ENCODE data around the gene BRI3.

DNA sequence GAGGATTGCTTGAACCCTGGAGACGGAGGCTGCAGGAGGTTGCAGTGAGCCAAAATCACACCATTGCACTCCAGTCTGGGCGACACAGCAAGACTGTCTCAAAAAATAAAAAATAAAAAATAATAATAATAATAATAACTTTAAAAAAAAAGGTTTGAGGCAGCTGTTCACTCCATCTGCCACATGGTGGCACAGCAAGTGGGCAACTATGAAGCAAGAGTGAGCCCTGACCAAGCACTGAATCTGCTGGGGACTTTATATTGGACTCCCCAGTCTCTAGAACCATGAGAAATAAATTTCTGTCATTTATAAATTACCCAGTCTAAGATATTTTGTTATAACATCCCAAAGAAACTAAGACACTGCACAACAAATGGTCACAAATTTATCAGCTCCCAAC lies 14.6 kb upstream of the BRI3 start:
- TF ChIP-seq POLR2AphosphoS5 (IDR thresholded peaks at IDR 0.05; ENCODE audit: low read depth, low read length): no peak
- TF ChIP-seq, protein P1, sequence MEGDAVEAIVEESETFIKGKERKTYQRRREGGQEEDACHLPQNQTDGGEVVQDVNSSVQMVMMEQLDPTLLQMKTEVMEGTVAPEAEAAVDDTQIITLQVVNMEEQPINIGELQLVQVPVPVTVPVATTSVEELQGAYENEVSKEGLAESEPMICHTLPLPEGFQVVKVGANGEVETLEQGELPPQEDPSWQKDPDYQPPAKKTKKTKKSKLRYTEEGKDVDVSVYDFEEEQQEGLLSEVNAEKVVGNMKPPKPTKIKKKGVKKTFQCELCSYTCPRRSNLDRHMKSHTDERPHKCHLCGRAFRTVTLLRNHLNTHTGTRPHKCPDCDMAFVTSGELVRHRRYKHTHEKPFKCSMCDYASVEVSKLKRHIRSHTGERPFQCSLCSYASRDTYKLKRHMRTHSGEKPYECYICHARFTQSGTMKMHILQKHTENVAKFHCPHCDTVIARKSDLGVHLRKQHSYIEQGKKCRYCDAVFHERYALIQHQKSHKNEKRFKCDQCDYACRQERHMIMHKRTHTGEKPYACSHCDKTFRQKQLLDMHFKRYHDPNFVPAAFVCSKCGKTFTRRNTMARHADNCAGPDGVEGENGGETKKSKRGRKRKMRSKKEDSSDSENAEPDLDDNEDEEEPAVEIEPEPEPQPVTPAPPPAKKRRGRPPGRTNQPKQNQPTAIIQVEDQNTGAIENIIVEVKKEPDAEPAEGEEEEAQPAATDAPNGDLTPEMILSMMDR (IDR thresholded peaks at IDR 0.05): no peak
